Measurements from ENCODE around the gene PRDM15. TPM values are rescaled to one million over a fixed set of nuclear protein-coding genes. Genes with fewer than 3 reads are reported as not detected.

PRDM15 gene
- polyA plus RNA-seq, 3 donors = 0.19 to 19.0 (median 0.74) TPM

GRCh38 chr21:41795726-41796125, 83.4 kb downstream of the PRDM15 start:
- Histone ChIP-seq H3K27me3 (ENCODE audit: control insufficient read depth in 2 of 2, insufficient read depth in 2 of 2, low read length in 2 of 2) (no peaks in the 10 kb centered on the region), H3K4me1 (ENCODE audit: control insufficient read depth in 1 of 2, insufficient read depth in 2 of 2, low read length in 2 of 2) (no peaks in the 10 kb centered on the region), H2AFZ (ENCODE audit: insufficient read depth, low read depth, low read length, poor library complexity, severe bottlenecking) (no peak overlapping the region), H3K4me3 (replicated peaks in 1 of 3; ENCODE audit: low read depth in 2 of 3, low read length in 3 of 3) (no peak overlapping the region), H3K4me2 (replicated peaks; ENCODE audit: extremely low read depth, low read length, poor library complexity, severe bottlenecking) (no peak overlapping the region), H3K36me3 (replicated peaks in 1 of 2; ENCODE audit: control insufficient read depth in 1 of 2, insufficient read depth in 2 of 2, low read length in 2 of 2) (peaks cover 3 to 27% of the 10 kb centered on the region in 2 donors), H3K79me2 (ENCODE audit: insufficient read depth, low read length) (no peaks in the 10 kb centered on the region), H3K9me3 (replicated peaks in 1 of 2; ENCODE audit: control insufficient read depth in 1 of 2, insufficient read depth in 1 of 2, low read length in 2 of 2) (peaks cover 9 to 11% of the 10 kb centered on the region in 2 donors), H3K9ac (ENCODE audit: insufficient read depth, low read length, poor library complexity, severe bottlenecking) (no peak overlapping the region), H3K27ac (ENCODE audit: low read depth in 1 of 2, low read length in 2 of 2) (no peak overlapping the region), H4K20me1 (ENCODE audit: insufficient read depth, low read length) (no peaks in the 10 kb centered on the region)
- no peaks in the 10 kb centered on the region for H3K4me1 Mint-ChIP-seq
- intact Hi-C loops (cut with micrococcal nuclease) = no loop called here
- TF ChIP-seq CTCF (IDR thresholded peaks at IDR 0.05) = no peak
- 100% methylated on average over 1 of the region's 3 CpGs for WGBS (ENCODE audit: insufficient coverage)
- no peak overlapping the region for H3K4me3 Mint-ChIP-seq
- no peak overlapping the region for H3K27ac Mint-ChIP-seq
- peaks cover 10 to 22% (median 19%) of the 10 kb centered on the region in 7 donors for H3K9me3 Mint-ChIP-seq
- DNase-seq = no peak
- H3K36me3 Mint-ChIP-seq = peaks cover 24% of the 10 kb centered on the region in 2 donors
- H3K27me3 Mint-ChIP-seq (ENCODE audit: low read depth in 3 of 3) = peaks cover 4 to 18% (median 8%) of the 10 kb centered on the region in 3 donors

- intact Hi-C loops (cut with micrococcal nuclease) = no loop called here
- no peak for TF ChIP-seq CTCF (IDR thresholded peaks at IDR 0.05)
- no peak overlapping the region for H3K4me2 ChIP-seq (replicated peaks; ENCODE audit: extremely low read depth, low read length, poor library complexity, severe bottlenecking)
- H3K27ac Mint-ChIP-seq = no peak overlapping the region
- H3K36me3 ChIP-seq (replicated peaks in 1 of 2; ENCODE audit: control insufficient read depth in 1 of 2, insufficient read depth in 2 of 2, low read length in 2 of 2) = peaks cover 0 to 16% of the 10 kb centered on the region in 2 donors
- no peaks in the 10 kb centered on the region for H3K27me3 ChIP-seq (ENCODE audit: control insufficient read depth in 2 of 2, insufficient read depth in 2 of 2, low read length in 2 of 2)
- no peak overlapping the region for H3K4me3 Mint-ChIP-seq
- H3K9me3 ChIP-seq (replicated peaks in 1 of 2; ENCODE audit: control insufficient read depth in 1 of 2, insufficient read depth in 1 of 2, low read length in 2 of 2) = peaks cover 9 to 11% of the 10 kb centered on the region in 2 donors
- no peak overlapping the region for H3K4me3 ChIP-seq (replicated peaks in 1 of 3; ENCODE audit: low read depth in 2 of 3, low read length in 3 of 3)
- no peaks in the 10 kb centered on the region for H3K79me2 ChIP-seq (ENCODE audit: insufficient read depth, low read length)
- no peak overlapping the region for H2AFZ ChIP-seq (ENCODE audit: insufficient read depth, low read depth, low read length, poor library complexity, severe bottlenecking)
- no peaks in the 10 kb centered on the region for H4K20me1 ChIP-seq (ENCODE audit: insufficient read depth, low read length)
- H3K9ac ChIP-seq (ENCODE audit: insufficient read depth, low read length, poor library complexity, severe bottlenecking) = no peak overlapping the region
- no peak overlapping the region for H3K27ac ChIP-seq (ENCODE audit: low read depth in 1 of 2, low read length in 2 of 2)
- peaks cover 13% of the 10 kb centered on the region in 2 donors for H3K36me3 Mint-ChIP-seq
- 92% methylated on average over 7 of the region's 10 CpGs for WGBS (ENCODE audit: insufficient coverage)
- DNase-seq = no peak
- H3K27me3 Mint-ChIP-seq (ENCODE audit: low read depth in 3 of 3) = peaks cover 4 to 22% (median 8%) of the 10 kb centered on the region in 3 donors
- H3K9me3 Mint-ChIP-seq = peaks cover 10 to 23% (median 19%) of the 10 kb centered on the region in 7 donors
- no peaks in the 10 kb centered on the region for H3K4me1 Mint-ChIP-seq
- H3K4me1 ChIP-seq (ENCODE audit: control insufficient read depth in 1 of 2, insufficient read depth in 2 of 2, low read length in 2 of 2) = no peaks in the 10 kb centered on the region
Observed at GRCh38 chr21:41794600-41794999, 84.5 kb downstream of the PRDM15 start.
